Measurements from ENCODE around the gene DAD1. TPM values are rescaled to one million over a fixed set of nuclear protein-coding genes. Genes with fewer than 3 reads are reported as not detected.
A peak's percentile ranks its signal among the peaks of the same experiment; 100 is the strongest.
"Not testable (repeated sequence)": the region's sequence is repeated elsewhere in the genome, so short reads cannot be mapped to it uniquely, and the experiment has no call there.

Gene DAD1
- total RNA-seq, 2 donors from 2014 or later: 163 to 219 TPM

DNA sequence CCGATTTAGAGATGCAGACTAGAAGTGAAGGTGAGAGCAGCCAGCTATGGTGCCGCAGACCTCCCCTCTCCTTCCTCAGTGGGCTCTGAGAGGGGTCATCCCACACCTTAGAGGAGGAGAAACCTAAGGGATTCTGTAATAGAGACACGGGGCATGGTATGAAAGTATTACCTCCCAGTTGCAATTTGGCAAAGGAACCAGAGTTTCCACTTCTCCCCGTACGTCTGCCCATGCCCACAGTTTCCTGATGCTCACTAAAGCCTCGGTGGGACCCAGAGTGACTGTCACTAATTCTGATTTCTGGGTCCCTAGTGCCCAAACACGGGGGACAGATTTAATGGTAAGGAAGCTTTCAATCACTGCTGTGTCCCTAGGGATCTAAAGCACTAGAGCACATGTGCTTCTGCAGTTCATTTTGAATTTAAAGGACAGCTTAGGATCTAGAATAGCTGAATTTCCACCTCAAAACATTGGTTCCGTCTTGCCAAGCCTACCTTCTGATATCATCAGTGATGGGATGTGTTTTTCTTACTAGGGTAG, 44.1 kb downstream of the DAD1 start:
- intact Hi-C loops (cut with DNase I): no loop called here
- Histone ChIP-seq H3K27me3 (no peaks in the 10 kb centered on the region), H3K27ac (peak overlapping the region; percentile 54), H3K9me3 (no peaks in the 10 kb centered on the region), H3K4me1 (no peaks in the 10 kb centered on the region), H3K4me3 (no peak overlapping the region), H3K9ac (ENCODE audit: low read depth in 2 of 2, low read length in 2 of 2) (no peak overlapping the region), H3K36me3 (no peaks in the 10 kb centered on the region)
- no peak for DNase-seq
- TF ChIP-seq, protein P1, sequence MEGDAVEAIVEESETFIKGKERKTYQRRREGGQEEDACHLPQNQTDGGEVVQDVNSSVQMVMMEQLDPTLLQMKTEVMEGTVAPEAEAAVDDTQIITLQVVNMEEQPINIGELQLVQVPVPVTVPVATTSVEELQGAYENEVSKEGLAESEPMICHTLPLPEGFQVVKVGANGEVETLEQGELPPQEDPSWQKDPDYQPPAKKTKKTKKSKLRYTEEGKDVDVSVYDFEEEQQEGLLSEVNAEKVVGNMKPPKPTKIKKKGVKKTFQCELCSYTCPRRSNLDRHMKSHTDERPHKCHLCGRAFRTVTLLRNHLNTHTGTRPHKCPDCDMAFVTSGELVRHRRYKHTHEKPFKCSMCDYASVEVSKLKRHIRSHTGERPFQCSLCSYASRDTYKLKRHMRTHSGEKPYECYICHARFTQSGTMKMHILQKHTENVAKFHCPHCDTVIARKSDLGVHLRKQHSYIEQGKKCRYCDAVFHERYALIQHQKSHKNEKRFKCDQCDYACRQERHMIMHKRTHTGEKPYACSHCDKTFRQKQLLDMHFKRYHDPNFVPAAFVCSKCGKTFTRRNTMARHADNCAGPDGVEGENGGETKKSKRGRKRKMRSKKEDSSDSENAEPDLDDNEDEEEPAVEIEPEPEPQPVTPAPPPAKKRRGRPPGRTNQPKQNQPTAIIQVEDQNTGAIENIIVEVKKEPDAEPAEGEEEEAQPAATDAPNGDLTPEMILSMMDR (IDR thresholded peaks at IDR 0.05): no peak

GRCh38 chr14:22544406-22544805, 44.6 kb downstream of the DAD1 start:
- intact Hi-C loops (cut with DNase I): no loop called here
- no peak for DNase-seq
- TF ChIP-seq, protein P1 (IDR thresholded peaks at IDR 0.05): no peak

GRCh38 chr14:22543570-22544357, 45.3 kb downstream of the DAD1 start:
- intact Hi-C loops (cut with DNase I); H3K27me3 ChIP-seq; H3K4me1 ChIP-seq; H3K4me3 ChIP-seq; H3K27ac ChIP-seq; H3K9ac ChIP-seq (ENCODE audit: low read depth in 2 of 2, low read length in 2 of 2); H3K9me3 ChIP-seq; DNase-seq; H3K36me3 ChIP-seq: not testable (repeated sequence)

More at GRCh38 chr14:22544406-22544805, 44.6 kb downstream of the DAD1 start:
- Histone ChIP-seq H3K27me3 (no peaks in the 10 kb centered on the region), H3K9ac (ENCODE audit: low read depth in 2 of 2, low read length in 2 of 2) (no peak overlapping the region), H3K36me3 (no peaks in the 10 kb centered on the region), H3K4me3 (no peak overlapping the region), H3K4me1 (no peaks in the 10 kb centered on the region), H3K9me3 (no peaks in the 10 kb centered on the region), H3K27ac (no peak overlapping the region)

GRCh38 chr14:22542360-22542759, 46.7 kb downstream of the DAD1 start:
- Histone ChIP-seq H3K4me1 (no peaks in the 10 kb centered on the region), H3K9ac (ENCODE audit: low read depth in 2 of 2, low read length in 2 of 2) (no peak overlapping the region), H3K9me3 (no peaks in the 10 kb centered on the region), H3K27me3 (no peaks in the 10 kb centered on the region), H3K27ac (no peak overlapping the region), H3K4me3 (no peak overlapping the region), H3K36me3 (no peaks in the 10 kb centered on the region)
- intact Hi-C loops (cut with DNase I): no loop called here
- TF ChIP-seq, protein P1 (IDR thresholded peaks at IDR 0.05): no peak
- no peak for DNase-seq

DNA sequence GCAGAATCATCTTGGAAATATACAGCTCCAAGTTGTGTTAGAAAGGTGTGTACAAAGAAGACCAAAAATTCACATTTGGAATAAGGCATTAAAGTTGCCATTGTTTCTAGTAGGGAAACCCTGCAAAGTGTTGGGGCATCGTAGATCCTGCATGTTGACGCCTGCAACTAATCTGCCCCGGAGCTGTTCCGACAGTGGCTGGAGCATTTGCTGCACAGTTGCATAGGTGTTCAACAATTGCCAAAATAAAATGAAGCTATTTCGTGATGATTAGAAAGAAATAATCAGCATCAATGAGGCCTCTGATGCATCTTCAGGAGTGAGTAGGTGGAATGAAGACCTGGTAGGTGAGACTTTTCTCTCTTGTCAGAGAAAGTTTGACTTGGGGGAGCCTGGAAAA, 47.3 kb downstream of the DAD1 start:
- intact Hi-C loops (cut with DNase I): no loop called here
- TF ChIP-seq, protein P1 (IDR thresholded peaks at IDR 0.05): no peak
- H3K27ac ChIP-seq: no peak overlapping the region

DNA sequence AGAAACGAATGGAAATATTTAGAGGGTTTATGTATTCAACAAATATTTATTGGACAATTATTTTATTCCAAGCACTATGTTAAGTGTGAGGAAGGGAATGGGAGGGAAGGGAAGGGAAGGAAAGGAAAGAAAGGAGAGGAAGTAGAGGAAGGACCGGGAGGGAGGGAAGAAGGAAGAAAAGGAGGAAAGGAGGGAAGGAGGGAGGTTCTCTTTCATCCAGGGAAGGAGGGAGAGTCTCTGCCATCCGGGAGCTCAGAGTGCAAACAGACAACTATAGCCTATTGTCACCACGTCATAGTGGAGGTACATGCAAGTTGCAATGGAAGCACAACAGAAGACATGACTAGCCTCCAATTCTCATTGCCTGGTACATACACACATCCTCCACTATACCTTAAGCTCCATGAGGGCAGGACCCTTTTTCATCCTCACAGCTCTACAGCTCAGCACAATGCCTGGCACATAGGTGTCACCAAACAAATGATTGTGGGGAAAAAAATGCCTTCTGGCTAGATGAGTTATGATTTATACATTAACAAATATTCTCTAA, 48.1 kb downstream of the DAD1 start:
- TF ChIP-seq, protein P1 (IDR thresholded peaks at IDR 0.05): no peak
- intact Hi-C loops (cut with DNase I): no loop called here
- no peak overlapping the region for H3K27ac ChIP-seq
- H3K4me3 ChIP-seq: no peak overlapping the region
- no peaks in the 10 kb centered on the region for H3K9me3 ChIP-seq
- H3K9ac ChIP-seq (ENCODE audit: low read depth in 2 of 2, low read length in 2 of 2): peak overlapping the region in 1 of 2 donors; percentile 4
- no peak for DNase-seq
- H3K27me3 ChIP-seq: no peaks in the 10 kb centered on the region
- no peaks in the 10 kb centered on the region for H3K4me1 ChIP-seq
- no peaks in the 10 kb centered on the region for H3K36me3 ChIP-seq

More for the DNA sequence above, 47.3 kb downstream of the DAD1 start:
- H3K9me3 ChIP-seq: no peaks in the 10 kb centered on the region
- H3K4me1 ChIP-seq: no peaks in the 10 kb centered on the region
- no peak overlapping the region for H3K9ac ChIP-seq (ENCODE audit: low read depth in 2 of 2, low read length in 2 of 2)
- no peaks in the 10 kb centered on the region for H3K27me3 ChIP-seq
- no peaks in the 10 kb centered on the region for H3K36me3 ChIP-seq
- no peak for DNase-seq
- H3K4me3 ChIP-seq: no peak overlapping the region
